Karpas-422 (cell line): ENCODE data around the gene GRK5. TPM values are rescaled to one million over a fixed set of nuclear protein-coding genes. Genes with fewer than 3 reads are reported as not detected.
"Not testable (repeated sequence)": the region's sequence is repeated elsewhere in the genome, so short reads cannot be mapped to it uniquely, and the experiment has no call there.

Experiments
- DNase-seq: peaks from one replicate; pipeline ENCODE4 v3.0.0-alpha.2; 2015
- H2AFZ ChIP-seq: fragments of 200-600 bp; sonication (generic); 2 replicates; pipeline ENCODE4 v1.6.1; 2014; ENCODE audit warnings: antibody characterized with exemption, low read length, mixed read lengths
- H3K27ac ChIP-seq: fragments of 200-600 bp; sonication (generic); 2 replicates; pipeline ENCODE4 v1.5.1; 2014; ENCODE audit warnings: mild to moderate bottlenecking, low read length, moderate library complexity
- H3K27me3 ChIP-seq: fragments of 200-600 bp; sonication (generic); 2 replicates; pipeline ENCODE4 v1.6.1; 2014; ENCODE audit warnings: low read length, mixed read lengths
- H3K36me3 ChIP-seq: fragments of 200-600 bp; sonication (generic); 2 replicates; pipeline ENCODE4 v1.6.1; 2014; ENCODE audit warnings: low read length, mixed read lengths; ENCODE audit not compliant: insufficient read depth
- H3K4me1 ChIP-seq: fragments of 200-600 bp; sonication (generic); 2 replicates; pipeline ENCODE4 v1.6.1; 2014; ENCODE audit warnings: mild to moderate bottlenecking, low read length, mixed read lengths
- H3K4me2 ChIP-seq: fragments of 200-600 bp; sonication (generic); 2 replicates; pipeline ENCODE4 v1.6.1; 2014; ENCODE audit warnings: low read length, low read depth, mild to moderate bottlenecking; ENCODE audit not compliant: poor library complexity, severe bottlenecking
- H3K4me3 ChIP-seq: fragments of 200-600 bp; sonication (generic); 2 replicates; pipeline ENCODE4 v1.5.1; 2014; ENCODE audit warnings: mild to moderate bottlenecking, antibody characterized with exemption, low read length, mixed read lengths
- H3K79me2 ChIP-seq: fragments of 200-600 bp; sonication (generic); 2 replicates; pipeline ENCODE4 v1.6.1; 2014; ENCODE audit warnings: mild to moderate bottlenecking, low read length, mixed read lengths
- H3K9ac ChIP-seq: fragments of 200-600 bp; sonication (generic); 2 replicates; pipeline ENCODE4 v1.6.0; 2014; ENCODE audit warnings: low read length
- H3K9me2 ChIP-seq: fragments of 200-600 bp; sonication (generic), shearing (Covaris generic); replicated peaks from 2 replicates; pipeline ENCODE4 v1.6.0; 2014; ENCODE audit warnings: mild to moderate bottlenecking, low read length, moderate library complexity; ENCODE audit not compliant: insufficient read depth
- H3K9me3 ChIP-seq: fragments of 300-700, 200-600 bp; sonication (generic); 2 replicates; pipeline ENCODE4 v1.6.1; 2014; ENCODE audit warnings: low read length, mixed read lengths
- H4K20me1 ChIP-seq: fragments of 200-600 bp; sonication (generic); 2 replicates; pipeline ENCODE4 v1.6.1; 2014; ENCODE audit warnings: mild to moderate bottlenecking, antibody characterized with exemption, low read length, low read depth; ENCODE audit not compliant: insufficient read depth
- total RNA-seq: library from RNA; depleted of rRNA; stranded (reverse); fragments of >200 nt; shearing (Covaris generic); gene quantifications from 2 replicates; pipeline ENCODE4 v1.2.3, GENCODE V29; 2014; ENCODE audit warnings: low replicate concordance

GRK5 gene
- total RNA-seq, 1 experiment from 2014 or later, result 4.5 TPM

DNA sequence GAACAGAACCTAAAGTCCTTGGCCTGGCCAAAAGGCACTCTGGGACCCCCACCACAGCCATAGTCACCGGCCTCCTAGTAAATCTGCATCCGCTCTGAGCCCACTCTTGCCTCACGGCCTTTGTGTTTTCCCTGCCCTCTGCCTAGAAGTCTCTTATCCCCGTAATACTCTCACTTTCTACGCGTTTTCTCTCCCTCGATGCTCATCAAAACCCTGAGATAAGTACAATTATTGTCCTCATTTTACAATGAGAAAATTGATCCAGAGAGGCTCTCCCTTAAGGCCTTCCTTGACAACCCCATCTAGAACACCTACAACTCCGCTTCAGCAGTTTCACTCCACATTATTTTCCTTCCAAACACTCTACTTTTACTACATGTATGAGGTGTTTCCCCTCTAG is 40.3 kb upstream of the GRK5 start:
- Histone ChIP-seq H3K4me1 (peaks cover 78% of the 10 kb centered on the region), H2AFZ (no peak overlapping the region), H3K27ac (peak overlapping the region; percentile 91), H3K9me3 (no peaks in the 10 kb centered on the region), H3K4me2 (peak overlapping the region; percentile 83), H3K9ac (no peak overlapping the region), H3K27me3 (no peaks in the 10 kb centered on the region), H3K36me3 (peaks cover 44% of the 10 kb centered on the region), H3K79me2 (peaks cover 32% of the 10 kb centered on the region), H3K9me2 (no peaks in the 10 kb centered on the region), H4K20me1 (no peaks in the 10 kb centered on the region), H3K4me3 (no peak overlapping the region)
- no peak for DNase-seq

DNA sequence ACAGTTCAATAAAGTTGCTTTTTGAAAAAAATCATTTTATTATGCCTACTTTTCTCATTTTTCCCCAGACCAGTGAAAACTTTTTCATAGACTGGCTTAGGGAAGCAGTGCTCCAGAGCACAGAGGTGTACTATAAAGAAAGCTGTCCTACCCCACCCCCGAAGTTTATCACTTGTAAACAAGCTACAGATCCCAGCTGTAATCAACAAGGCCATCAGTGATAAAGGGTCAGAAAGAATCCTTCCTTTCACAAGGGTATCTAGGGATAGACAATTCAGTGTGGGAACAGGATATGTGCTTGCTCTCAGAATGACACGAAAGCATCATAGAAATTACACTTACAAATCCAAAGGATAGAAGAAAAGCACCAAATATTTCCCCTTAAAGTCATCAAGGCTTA is 33.3 kb upstream of the GRK5 start:
- no peaks in the 10 kb centered on the region for H3K9me3 ChIP-seq
- DNase-seq, result no peak
- H3K27ac ChIP-seq, result no peak overlapping the region
- peaks cover 6% of the 10 kb centered on the region; the same call in 1 of the 2 replicates for H4K20me1 ChIP-seq
- H3K27me3 ChIP-seq, result no peaks in the 10 kb centered on the region
- no peaks in the 10 kb centered on the region for H3K9me2 ChIP-seq
- peaks cover 44% of the 10 kb centered on the region for H3K36me3 ChIP-seq
- H2AFZ ChIP-seq, result no peak overlapping the region
- no peak overlapping the region for H3K4me2 ChIP-seq
- H3K4me3 ChIP-seq, result no peak overlapping the region
- H3K4me1 ChIP-seq, result peaks cover 45% of the 10 kb centered on the region
- peaks cover 50% of the 10 kb centered on the region for H3K79me2 ChIP-seq
- H3K9ac ChIP-seq, result no peak overlapping the region

DNA sequence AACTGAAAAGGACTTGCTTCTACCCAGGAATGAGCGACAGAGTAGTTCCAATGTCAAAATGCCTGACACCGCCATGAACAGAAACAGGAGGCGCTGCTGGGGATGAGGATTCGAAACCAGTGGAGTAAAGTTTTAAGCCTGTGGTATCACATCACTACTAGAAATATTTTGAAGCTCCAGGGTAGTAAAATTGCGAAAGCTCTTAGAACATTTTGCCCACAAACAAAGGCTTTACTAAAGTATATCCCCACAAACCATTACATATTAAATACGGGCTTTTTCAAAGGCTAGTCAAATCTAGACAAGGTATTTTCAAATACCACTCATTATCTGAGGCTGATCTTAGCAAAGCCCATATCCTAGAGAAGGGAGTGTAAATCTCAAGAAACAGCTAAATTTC is 31.2 kb upstream of the GRK5 start:
- Histone ChIP-seq H3K79me2 (peaks cover 50% of the 10 kb centered on the region), H3K9ac (no peak overlapping the region), H2AFZ (no peak overlapping the region), H3K9me2 (no peaks in the 10 kb centered on the region), H3K4me2 (no peak overlapping the region), H3K4me1 (peaks cover 34% of the 10 kb centered on the region), H3K27ac (peak overlapping the region; percentile 35; the same call in 1 of the 2 replicates), H3K36me3 (peaks cover 32% of the 10 kb centered on the region), H3K27me3 (no peaks in the 10 kb centered on the region), H3K9me3 (no peaks in the 10 kb centered on the region), H4K20me1 (peaks cover 6% of the 10 kb centered on the region; the same call in 1 of the 2 replicates), H3K4me3 (no peak overlapping the region)
- no peak for DNase-seq

DNA sequence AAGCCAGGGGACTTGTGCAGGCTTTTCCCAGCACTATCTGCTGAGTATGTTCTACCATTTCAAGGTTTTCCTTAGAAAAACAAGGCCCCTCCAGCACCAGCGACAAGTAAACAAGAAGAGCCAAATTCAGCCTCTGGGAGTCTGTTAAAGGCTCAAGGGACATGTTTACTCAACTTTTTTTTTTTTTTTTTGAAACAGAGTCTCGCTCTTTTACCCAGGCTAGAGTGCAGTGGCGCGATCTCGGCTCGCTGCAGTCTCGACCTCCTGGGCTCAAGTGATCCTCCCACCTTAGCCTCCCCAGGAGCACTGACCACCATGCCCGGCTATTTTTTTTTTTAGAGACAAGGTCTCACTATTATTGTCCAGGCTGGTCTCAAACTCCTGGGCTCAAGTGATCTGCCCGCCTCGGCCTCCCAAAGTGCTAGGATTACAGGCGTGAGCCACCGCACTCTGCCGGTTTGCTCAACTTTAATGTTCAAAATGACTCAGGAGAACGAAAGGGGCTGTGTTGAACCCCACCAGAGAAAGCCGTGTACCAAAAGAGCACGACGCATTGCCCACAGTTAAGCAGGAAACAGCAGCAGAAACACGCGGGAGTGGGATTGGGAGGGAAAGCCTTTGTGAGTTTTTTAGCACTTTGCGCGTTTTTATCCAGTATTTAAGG is 29.5 kb upstream of the GRK5 start:
- H4K20me1 ChIP-seq, result peaks cover 6% of the 10 kb centered on the region; the same call in 1 of the 2 replicates
- peak overlapping the region; percentile 97 for H2AFZ ChIP-seq
- peaks cover 20% of the 10 kb centered on the region; the same call in 1 of the 2 replicates for H3K36me3 ChIP-seq
- H3K27me3 ChIP-seq, result no peaks in the 10 kb centered on the region
- peak overlapping the region; percentile 74 for H3K4me2 ChIP-seq
- peak overlapping the region; percentile 80 for H3K9ac ChIP-seq
- peak; percentile 55 for DNase-seq
- H3K4me1 ChIP-seq, result peaks cover 34% of the 10 kb centered on the region
- peaks cover 46% of the 10 kb centered on the region for H3K79me2 ChIP-seq
- H3K9me3 ChIP-seq, result no peaks in the 10 kb centered on the region
- no peaks in the 10 kb centered on the region for H3K9me2 ChIP-seq
- peak overlapping the region; percentile 74 for H3K27ac ChIP-seq
- peak overlapping the region; percentile 80 for H3K4me3 ChIP-seq

DNA sequence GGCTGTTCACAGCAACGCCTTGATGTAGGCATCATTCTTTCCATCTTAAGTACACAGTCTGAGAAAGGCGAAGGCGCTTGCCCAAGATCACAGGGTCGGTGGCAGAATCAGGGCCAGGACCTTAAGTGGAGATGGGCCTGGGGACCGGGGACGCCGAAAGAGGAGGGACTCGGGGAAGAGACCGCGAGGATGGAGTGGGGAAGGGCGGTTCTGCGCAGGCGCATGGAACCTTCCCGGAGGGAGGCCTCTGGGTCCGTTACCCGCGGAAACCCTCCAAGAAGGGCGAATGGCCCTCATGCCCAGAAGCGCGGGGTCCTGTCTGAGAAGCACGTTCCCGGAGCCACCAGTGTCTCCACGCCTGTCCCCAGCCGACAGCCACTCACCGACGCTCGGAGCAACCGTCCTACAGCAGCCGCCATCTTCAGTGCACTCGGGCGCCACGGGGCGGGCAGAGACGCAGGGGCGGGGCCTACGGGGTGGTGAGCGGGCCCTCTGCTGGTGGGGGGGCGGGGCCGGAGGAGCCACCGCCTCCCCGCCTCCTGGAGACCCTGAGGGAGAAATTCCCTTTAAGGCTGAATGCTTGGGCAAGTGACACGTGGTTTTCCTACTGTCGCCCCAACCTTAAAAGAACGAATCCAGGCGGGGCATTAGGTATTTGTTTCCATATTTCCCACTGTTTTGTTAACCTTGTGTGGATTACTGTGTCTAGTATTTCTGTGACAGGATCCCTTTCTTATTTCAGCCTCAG is 28.8 kb upstream of the GRK5 start, which contains the start of gene PRDX3:
TSS of gene PRDX3 (minus strand) at position 441 of the 748 bp plus-strand sequence. CDS start at position 419, 22 bp downstream.
- Histone ChIP-seq H3K9me2 (no peaks in the 10 kb centered on the region), H3K4me2 (peak within 1 kb of the TSS; percentile 74), H3K9me3 (no peaks in the 10 kb centered on the region), H3K79me2 (peaks cover 45% of the 10 kb centered on the region), H2AFZ (peak within 1 kb of the TSS; percentile 97), H3K9ac (peak within 1 kb of the TSS; percentile 80), H3K4me1 (peaks cover 34% of the 10 kb centered on the region), H3K27me3 (no peaks in the 10 kb centered on the region), H3K36me3 (peaks cover 18% of the 10 kb centered on the region; the same call in 1 of the 2 replicates), H4K20me1 (peaks cover 6% of the 10 kb centered on the region; the same call in 1 of the 2 replicates), H3K4me3 (peak within 1 kb of the TSS; percentile 80), H3K27ac (peak within 1 kb of the TSS; percentile 74)
- DNase-seq, result peak; percentile 96

DNA sequence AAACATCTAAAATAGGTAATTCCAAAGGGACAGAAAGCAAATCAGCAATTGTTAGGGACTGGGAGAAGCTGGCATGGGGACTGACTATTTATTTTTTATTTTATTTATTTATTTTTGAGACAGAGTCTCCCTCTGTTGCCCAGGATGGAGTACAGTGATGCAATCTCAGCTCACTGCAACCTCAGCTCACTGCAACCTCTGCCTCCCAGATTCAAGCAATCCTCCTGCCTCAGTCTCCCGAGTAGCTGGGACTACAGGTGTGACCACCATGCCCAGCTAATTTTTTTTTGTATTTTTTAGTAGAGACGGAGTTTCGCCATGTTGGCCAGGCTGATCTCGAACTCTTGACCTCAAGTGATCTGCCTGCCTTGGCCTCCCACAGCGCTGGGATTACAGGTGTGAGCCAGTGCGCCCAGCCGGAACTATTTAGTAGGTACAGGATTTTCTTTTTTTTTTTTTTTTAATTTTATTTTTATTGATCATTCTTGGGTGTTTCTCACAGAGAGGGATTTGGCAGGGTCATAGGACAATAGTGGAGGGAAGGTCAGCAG is 26.4 kb upstream of the GRK5 start:
- Histone ChIP-seq H3K4me1 (peaks cover 23% of the 10 kb centered on the region), H3K79me2 (peaks cover 26% of the 10 kb centered on the region)
- H3K36me3 ChIP-seq, H3K9me3 ChIP-seq, H3K9me2 ChIP-seq, DNase-seq, H3K27me3 ChIP-seq, H3K9ac ChIP-seq, H3K4me3 ChIP-seq, H2AFZ ChIP-seq, H4K20me1 ChIP-seq, H3K27ac ChIP-seq, H3K4me2 ChIP-seq: not testable (repeated sequence)

DNA sequence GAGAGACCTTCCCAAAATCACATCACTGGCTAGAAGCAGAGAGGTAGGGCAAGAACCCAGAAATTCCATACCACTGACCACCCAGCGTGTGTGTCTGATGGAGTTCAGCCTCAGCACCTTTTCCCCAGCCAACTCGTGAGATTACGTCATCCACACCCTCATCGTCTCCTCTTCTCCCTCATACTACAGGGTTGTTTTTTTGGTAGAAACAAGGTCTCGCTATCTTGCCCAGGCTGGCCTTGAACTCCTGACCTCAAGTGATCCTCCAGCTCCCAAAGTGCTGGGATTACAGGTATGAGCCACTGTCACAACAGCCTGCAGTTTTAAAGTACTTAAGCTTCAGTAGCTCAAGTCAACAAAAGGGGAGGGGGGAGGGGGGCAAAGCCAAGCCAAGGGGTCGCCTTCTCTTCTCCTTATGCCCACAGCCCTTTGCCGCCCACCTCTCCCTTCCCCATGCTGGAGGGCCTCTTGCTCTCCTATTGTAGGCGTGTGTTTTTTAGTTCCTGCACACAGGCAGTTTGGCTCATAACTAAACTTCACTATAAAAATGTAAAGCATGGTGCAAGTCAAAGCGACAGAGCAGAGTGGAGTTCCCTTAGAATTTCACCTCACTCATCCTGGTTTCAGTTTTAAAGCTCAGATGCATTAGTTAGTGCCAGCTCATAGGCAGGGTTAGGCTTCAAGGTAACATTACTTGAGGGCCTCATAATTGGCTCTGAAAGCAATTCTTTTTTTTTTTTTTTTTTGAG is 23.5 kb upstream of the GRK5 start:
- Histone ChIP-seq H3K36me3 (no peaks in the 10 kb centered on the region), H3K4me1 (peaks cover 5% of the 10 kb centered on the region), H3K79me2 (no peaks in the 10 kb centered on the region), H3K4me3 (no peak overlapping the region), H3K4me2 (no peak overlapping the region), H3K9ac (no peak overlapping the region), H3K9me3 (no peaks in the 10 kb centered on the region), H2AFZ (no peak overlapping the region), H3K27me3 (no peaks in the 10 kb centered on the region), H3K27ac (no peak overlapping the region), H3K9me2 (no peaks in the 10 kb centered on the region), H4K20me1 (no peaks in the 10 kb centered on the region)
- DNase-seq, result no peak
